HEK293T (cell line): ENCODE measurements around the gene NKPD1.

Source experiments
- CTCF ChIA-PET: fragments of 350-600 bp; formaldehyde crosslinking; extraction: SDS; loops from one replicate; lab custom pipeline; 2021; ENCODE audit warnings: antibody characterized with exemption, inconsistent platforms; lab: Yijun Ruan, JAX
- POLR2A ChIA-PET: fragments of 350-600 bp; formaldehyde crosslinking; extraction: SDS; loops from one replicate; lab custom pipeline; 2020; ENCODE audit warnings: antibody characterized with exemption, inconsistent platforms; lab: Yijun Ruan, JAX
- DNase-seq: peaks from one replicate; pipeline ENCODE4 v3.0.0; 2012; ENCODE audit warnings: mixed read lengths; ENCODE audit errors: extremely low spot score
- ARNT ChIP-seq: fragments of 450-650 bp; IDR thresholded peaks from 2 replicates; pipeline ENCODE4 v1.6.1; 2017; ENCODE audit warnings: mild to moderate bottlenecking
- BHLHE40 ChIP-seq: fragments of 450-650 bp; IDR thresholded peaks from 2 replicates; pipeline ENCODE4 v1.6.1; 2016; ENCODE audit warnings: mild to moderate bottlenecking, moderate library complexity, borderline replicate concordance
- CTBP1 ChIP-seq: fragments of 450-650 bp; IDR thresholded peaks from 2 replicates; pipeline ENCODE4 v1.6.1; 2016; ENCODE audit warnings: borderline replicate concordance
- ELF4 ChIP-seq: fragments of 450-650 bp; IDR thresholded peaks from 2 replicates; pipeline ENCODE4 v1.6.1; 2017; ENCODE audit warnings: antibody characterized with exemption
- FOXA1 ChIP-seq: fragments of 450-650 bp; IDR thresholded peaks from 2 replicates; pipeline ENCODE4 v1.6.1; 2016; ENCODE audit warnings: mild to moderate bottlenecking
- FOXK2 ChIP-seq: fragments of 450-650 bp; IDR thresholded peaks from 2 replicates; pipeline ENCODE4 v1.6.1; 2016; ENCODE audit warnings: mild to moderate bottlenecking
- FOXM1 ChIP-seq: fragments of 450-650 bp; IDR thresholded peaks from 2 replicates; pipeline ENCODE4 v1.6.1; 2017; ENCODE audit warnings: mild to moderate bottlenecking, borderline replicate concordance
- HDGF ChIP-seq: fragments of 450-650 bp; IDR thresholded peaks from 2 replicates; pipeline ENCODE4 v1.6.1; 2017; ENCODE audit warnings: antibody characterized with exemption, borderline replicate concordance
- L3MBTL2 ChIP-seq: fragments of 450-650 bp; conservative IDR thresholded peaks from 2 replicates; pipeline ENCODE4 v1.6.1; 2016; ENCODE audit warnings: mild to moderate bottlenecking
- LEF1 ChIP-seq: fragments of 450-650 bp; IDR thresholded peaks from 2 replicates; pipeline ENCODE4 v1.6.1; 2017; ENCODE audit warnings: mild to moderate bottlenecking, borderline replicate concordance
- NFRKB ChIP-seq: fragments of 450-650 bp; IDR thresholded peaks from 2 replicates; pipeline ENCODE4 v1.6.1; 2016; ENCODE audit warnings: mild to moderate bottlenecking, moderate library complexity
- PKNOX1 ChIP-seq: fragments of 450-650 bp; IDR thresholded peaks from 2 replicates; pipeline ENCODE4 v1.6.1; 2016
- SP1 ChIP-seq: fragments of 450-650 bp; IDR thresholded peaks from 2 replicates; pipeline ENCODE4 v1.6.1; 2017
- SUZ12 ChIP-seq: fragments of 450-650 bp; IDR thresholded peaks from 2 replicates; pipeline ENCODE4 v1.6.1; 2016; ENCODE audit warnings: mild to moderate bottlenecking
- TARDBP ChIP-seq: fragments of 450-650 bp; IDR thresholded peaks from 2 replicates; pipeline ENCODE4 v1.6.1; 2016
- ZNF384 ChIP-seq: fragments of 450-650 bp; IDR thresholded peaks from 2 replicates; pipeline ENCODE4 v1.6.1; 2016

NKPD1 gene

GRCh38 chr19:45128146-45128545 is 32.6 kb downstream of the NKPD1 start:
- POLR2A ChIA-PET, result no interaction called here
- DNase-seq, result no peak

DNA sequence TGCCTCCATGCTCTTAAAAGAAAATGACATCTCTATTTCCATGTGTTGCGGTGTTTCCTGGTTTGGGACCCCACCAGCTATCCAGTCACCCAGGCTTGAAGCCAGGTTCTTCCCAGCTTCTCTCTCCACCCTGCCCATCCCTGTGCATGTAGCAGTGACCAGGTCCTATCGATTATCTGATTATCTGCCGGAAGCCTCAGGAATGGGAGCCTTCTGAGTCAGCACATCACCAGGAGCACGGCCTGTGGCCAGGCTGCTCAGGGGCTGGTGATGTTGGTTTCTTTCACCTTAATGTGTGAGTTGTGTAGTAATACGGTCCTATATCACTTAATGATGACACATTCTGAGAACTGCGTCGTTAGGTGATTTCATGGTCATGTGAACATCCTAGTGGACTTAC is 34.1 kb downstream of the NKPD1 start:
- POLR2A ChIA-PET, result interaction anchor here (1.0 to 2.3 kb wide), 3 partner anchors 35 to 88 kb away, joined by 3 to 10 read pairs (median 3); partner anchors contain the start of genes BLOC1S3, CLASRP, PPP1R37 and TRAPPC6A
- CTCF ChIA-PET, result interaction anchor here (2.3 kb wide), 1 partner anchor 14 kb away, joined by 7 read pairs; no protein-coding TSS in a partner anchor
- TF ChIP-seq FOXM1 (no peak), NFRKB (no peak), PKNOX1 (no peak), ARNT (no peak)
- no peak for DNase-seq

More at GRCh38 chr19:45128146-45128545, 32.6 kb downstream of the NKPD1 start:
- no peak for TF ChIP-seq CTBP1
- no peak for TF ChIP-seq HDGF
- no peak for TF ChIP-seq FOXM1
- no peak for TF ChIP-seq FOXA1
- TF ChIP-seq TARDBP, result no peak
- CTCF ChIA-PET, result interaction anchor here (0.6 kb wide), 1 partner anchor 15 kb away, joined by 8 read pairs; no protein-coding TSS in a partner anchor

DNA sequence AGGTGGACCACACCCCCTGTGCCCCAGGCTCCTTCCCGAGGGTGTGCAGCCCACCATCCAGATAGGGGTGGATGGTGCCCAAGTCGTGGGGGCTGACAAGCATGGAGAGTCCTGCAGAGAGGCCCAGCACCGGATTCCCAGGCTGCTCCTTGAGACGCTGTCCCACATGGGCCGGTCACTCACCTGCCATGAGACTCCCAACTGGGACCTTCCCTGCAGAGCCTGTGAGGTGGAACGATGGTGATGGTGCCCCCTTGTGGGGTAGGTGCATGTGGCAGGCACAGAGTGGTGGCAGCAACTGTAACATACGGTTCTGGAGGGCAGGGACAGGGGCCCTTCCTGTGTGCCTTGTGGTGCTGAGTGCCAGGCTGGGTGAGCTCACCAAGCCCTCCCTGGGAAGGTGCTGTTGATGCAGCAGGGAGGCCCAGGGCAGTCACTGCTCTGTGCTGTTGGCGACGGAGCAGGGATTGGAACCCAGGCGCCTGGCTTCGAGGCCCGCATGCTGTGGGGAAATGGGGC is 34.7 kb downstream of the NKPD1 start:
- TF ChIP-seq ZNF384 (no peak), ARNT (no peak), L3MBTL2 (no peak), ELF4 (no peak), FOXA1 (no peak)
- peak; percentile 70 for DNase-seq
- ChIA-PET CTCF (interaction anchor here (2.3 kb wide), 1 partner anchor 13 kb away, joined by 7 read pairs; no protein-coding TSS in a partner anchor), POLR2A (interaction anchor here (1.0 to 2.3 kb wide), 3 partner anchors 34 to 87 kb away, joined by 3 to 10 read pairs (median 3); partner anchors contain the start of genes BLOC1S3, CLASRP, PPP1R37 and TRAPPC6A)

- ChIA-PET POLR2A (interaction anchor here (2.3 kb wide), 1 partner anchor 33 kb away, joined by 10 read pairs; the partner anchor contains the start of gene PPP1R37), CTCF (interaction anchor here (0.6 to 2.3 kb wide), 4 partner anchors 9 to 190 kb away, joined by 3 to 7 read pairs (median 4); no protein-coding TSS in a partner anchor)
- no peak for TF ChIP-seq PKNOX1
- DNase-seq, result no peak
Measured at GRCh38 chr19:45125360-45125759, 35.4 kb downstream of the NKPD1 start.

- TF ChIP-seq LEF1, result no peak
- no peak for TF ChIP-seq SP1
- no peak for TF ChIP-seq L3MBTL2
- TF ChIP-seq ZNF384, result no peak
- no peak for TF ChIP-seq BHLHE40
- no peak for TF ChIP-seq NFRKB
- TF ChIP-seq HDGF, result no peak
- TF ChIP-seq PKNOX1, result no peak
- no peak for TF ChIP-seq SUZ12
- no peak for TF ChIP-seq TARDBP
- no peak for TF ChIP-seq FOXM1
- no peak for TF ChIP-seq FOXA1
- no peak for TF ChIP-seq FOXK2
- no peak for TF ChIP-seq CTBP1
- TF ChIP-seq ARNT, result no peak
- TF ChIP-seq ELF4, result no peak
- POLR2A ChIA-PET, result no interaction called here
- CTCF ChIA-PET, result no interaction called here
- DNase-seq, result no peak
Measured at GRCh38 chr19:45124021-45124420, 36.8 kb downstream of the NKPD1 start.

GRCh38 chr19:45123440-45123850 is 37.3 kb downstream of the NKPD1 start:
- ChIA-PET POLR2A (no interaction called here), CTCF (no interaction called here)
- DNase-seq, result no peak
- TF ChIP-seq ZNF384 (no peak), NFRKB (no peak), LEF1 (no peak), BHLHE40 (no peak), SP1 (no peak), L3MBTL2 (no peak), ARNT (no peak), CTBP1 (no peak), FOXA1 (no peak), SUZ12 (no peak), PKNOX1 (no peak), ELF4 (no peak), HDGF (no peak), TARDBP (no peak), FOXM1 (no peak)
